HL-60 (cell line): Measurements from ENCODE around the gene SYTL3.

Experiments
- DNase-seq, 2 experiments: peaks; one replicate each; pipeline ENCODE4 v3.0.0-alpha.2; 2010 to 2020; ENCODE audit warnings: low read depth in 1 of 2, low spot score in 1 of 2
- H3K27ac ChIP-seq: fragments of 250-450 bp; sonication (Bioruptor Pico); replicated peaks from 2 replicates; pipeline ENCODE4 v1.5.1; 2020; ENCODE audit warnings: mild to moderate bottlenecking, moderate library complexity
- H3K27me3 ChIP-seq: fragments of 250-450 bp; sonication (Bioruptor Pico); 2 replicates; pipeline ENCODE4 v1.5.1; 2021; ENCODE audit warnings: mild to moderate bottlenecking, moderate library complexity; ENCODE audit not compliant: insufficient read depth, poor library complexity, severe bottlenecking
- H3K4me3 ChIP-seq: replicated peaks from 2 replicates; pipeline ENCODE4 v1.5.1; 2011; ENCODE audit warnings: mild to moderate bottlenecking, control low read depth, low read length; ENCODE audit not compliant: insufficient read depth
- GABPA ChIP-seq: IDR thresholded peaks from 2 replicates; pipeline ENCODE4 v1.6.1; 2012; ENCODE audit warnings: low read depth
- POLR2AphosphoS5 ChIP-seq: IDR thresholded peaks from 2 replicates; pipeline ENCODE4 v1.6.1; 2012; ENCODE audit warnings: low read depth
- SPI1 ChIP-seq: IDR thresholded peaks from 2 replicates; pipeline ENCODE4 v1.6.1; 2012; ENCODE audit warnings: low read depth, mild to moderate bottlenecking, borderline replicate concordance
- TF ChIP-seq, protein P1 (sequence below): IDR thresholded peaks from 2 replicates; pipeline ENCODE4 v1.6.1; 2012; ENCODE audit warnings: low read depth; ENCODE audit not compliant: insufficient replicate concordance
- TF ChIP-seq, protein P2 (sequence below): IDR thresholded peaks from one replicate; pipeline ENCODE4 v1.5.1; 2011; ENCODE audit warnings: low read length, control low read depth, inconsistent platforms; ENCODE audit not compliant: insufficient read depth

SYTL3 gene

DNA sequence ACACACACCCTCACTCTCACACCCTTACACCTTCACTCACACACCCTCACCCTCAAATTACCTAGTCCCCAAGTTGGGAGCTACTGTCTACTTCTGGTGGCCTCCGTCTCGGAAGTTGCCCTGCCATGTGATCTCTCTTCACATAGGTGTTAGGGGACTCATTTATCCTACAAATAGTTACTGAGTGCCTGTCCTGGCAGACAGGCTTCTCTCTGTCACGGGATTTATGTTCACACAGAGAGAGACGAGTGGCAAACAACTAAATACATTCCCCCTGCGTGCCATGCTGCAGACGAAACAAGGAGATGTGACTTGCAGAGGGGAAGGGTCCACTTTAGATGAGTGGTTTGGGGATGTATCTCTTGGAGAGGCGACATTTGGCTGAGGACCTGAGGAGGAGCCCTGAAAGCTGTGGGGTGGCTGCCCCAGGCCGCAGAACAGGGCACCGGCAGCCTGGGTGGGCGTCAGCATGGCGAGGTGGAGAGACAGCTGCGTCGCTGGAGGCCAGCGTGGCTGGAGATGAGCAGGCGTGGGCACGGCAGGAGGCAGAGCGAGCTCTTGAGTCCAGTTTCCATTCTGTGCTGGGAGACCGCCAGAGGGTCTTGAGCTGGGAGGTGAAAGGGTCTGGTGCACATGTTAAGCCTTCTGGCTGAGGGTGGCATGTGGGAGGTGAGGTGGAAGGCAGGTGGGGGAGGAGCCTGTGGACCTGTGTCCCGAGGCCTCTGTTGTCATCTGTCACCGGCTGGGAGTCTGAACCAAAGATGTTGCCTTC is 22.5 kb upstream of the SYTL3 start:
- no peaks in the 10 kb centered on the region for H3K27me3 ChIP-seq
- no peak for DNase-seq
- H3K4me3 ChIP-seq: no peak overlapping the region
- H3K27ac ChIP-seq: no peak overlapping the region
- no peak for TF ChIP-seq GABPA
- TF ChIP-seq, protein P1, sequence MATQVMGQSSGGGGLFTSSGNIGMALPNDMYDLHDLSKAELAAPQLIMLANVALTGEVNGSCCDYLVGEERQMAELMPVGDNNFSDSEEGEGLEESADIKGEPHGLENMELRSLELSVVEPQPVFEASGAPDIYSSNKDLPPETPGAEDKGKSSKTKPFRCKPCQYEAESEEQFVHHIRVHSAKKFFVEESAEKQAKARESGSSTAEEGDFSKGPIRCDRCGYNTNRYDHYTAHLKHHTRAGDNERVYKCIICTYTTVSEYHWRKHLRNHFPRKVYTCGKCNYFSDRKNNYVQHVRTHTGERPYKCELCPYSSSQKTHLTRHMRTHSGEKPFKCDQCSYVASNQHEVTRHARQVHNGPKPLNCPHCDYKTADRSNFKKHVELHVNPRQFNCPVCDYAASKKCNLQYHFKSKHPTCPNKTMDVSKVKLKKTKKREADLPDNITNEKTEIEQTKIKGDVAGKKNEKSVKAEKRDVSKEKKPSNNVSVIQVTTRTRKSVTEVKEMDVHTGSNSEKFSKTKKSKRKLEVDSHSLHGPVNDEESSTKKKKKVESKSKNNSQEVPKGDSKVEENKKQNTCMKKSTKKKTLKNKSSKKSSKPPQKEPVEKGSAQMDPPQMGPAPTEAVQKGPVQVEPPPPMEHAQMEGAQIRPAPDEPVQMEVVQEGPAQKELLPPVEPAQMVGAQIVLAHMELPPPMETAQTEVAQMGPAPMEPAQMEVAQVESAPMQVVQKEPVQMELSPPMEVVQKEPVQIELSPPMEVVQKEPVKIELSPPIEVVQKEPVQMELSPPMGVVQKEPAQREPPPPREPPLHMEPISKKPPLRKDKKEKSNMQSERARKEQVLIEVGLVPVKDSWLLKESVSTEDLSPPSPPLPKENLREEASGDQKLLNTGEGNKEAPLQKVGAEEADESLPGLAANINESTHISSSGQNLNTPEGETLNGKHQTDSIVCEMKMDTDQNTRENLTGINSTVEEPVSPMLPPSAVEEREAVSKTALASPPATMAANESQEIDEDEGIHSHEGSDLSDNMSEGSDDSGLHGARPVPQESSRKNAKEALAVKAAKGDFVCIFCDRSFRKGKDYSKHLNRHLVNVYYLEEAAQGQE: no peak
- TF ChIP-seq, protein P2, sequence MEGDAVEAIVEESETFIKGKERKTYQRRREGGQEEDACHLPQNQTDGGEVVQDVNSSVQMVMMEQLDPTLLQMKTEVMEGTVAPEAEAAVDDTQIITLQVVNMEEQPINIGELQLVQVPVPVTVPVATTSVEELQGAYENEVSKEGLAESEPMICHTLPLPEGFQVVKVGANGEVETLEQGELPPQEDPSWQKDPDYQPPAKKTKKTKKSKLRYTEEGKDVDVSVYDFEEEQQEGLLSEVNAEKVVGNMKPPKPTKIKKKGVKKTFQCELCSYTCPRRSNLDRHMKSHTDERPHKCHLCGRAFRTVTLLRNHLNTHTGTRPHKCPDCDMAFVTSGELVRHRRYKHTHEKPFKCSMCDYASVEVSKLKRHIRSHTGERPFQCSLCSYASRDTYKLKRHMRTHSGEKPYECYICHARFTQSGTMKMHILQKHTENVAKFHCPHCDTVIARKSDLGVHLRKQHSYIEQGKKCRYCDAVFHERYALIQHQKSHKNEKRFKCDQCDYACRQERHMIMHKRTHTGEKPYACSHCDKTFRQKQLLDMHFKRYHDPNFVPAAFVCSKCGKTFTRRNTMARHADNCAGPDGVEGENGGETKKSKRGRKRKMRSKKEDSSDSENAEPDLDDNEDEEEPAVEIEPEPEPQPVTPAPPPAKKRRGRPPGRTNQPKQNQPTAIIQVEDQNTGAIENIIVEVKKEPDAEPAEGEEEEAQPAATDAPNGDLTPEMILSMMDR: no peak
- no peak for TF ChIP-seq SPI1
- TF ChIP-seq POLR2AphosphoS5: no peak

DNA sequence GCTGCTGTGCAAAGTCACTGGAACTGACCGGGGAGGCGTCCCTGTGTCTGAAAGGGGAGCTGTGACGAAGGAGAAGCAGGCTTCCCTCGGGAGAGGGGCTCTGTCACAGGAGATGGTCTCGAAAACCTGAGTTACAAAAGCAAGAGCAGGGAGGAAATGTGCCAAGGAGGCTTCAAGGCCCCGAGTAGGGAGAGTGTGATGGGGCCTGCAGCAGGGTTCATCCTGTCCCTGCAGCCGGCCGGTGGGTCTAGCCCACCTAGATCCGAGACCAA is 22.0 kb upstream of the SYTL3 start:
- H3K4me3 ChIP-seq: no peak overlapping the region
- no peak overlapping the region for H3K27ac ChIP-seq
- no peaks in the 10 kb centered on the region for H3K27me3 ChIP-seq
- DNase-seq: no peak
- TF ChIP-seq, protein P1: no peak
- TF ChIP-seq POLR2AphosphoS5: no peak
- TF ChIP-seq, protein P2: no peak
- no peak for TF ChIP-seq SPI1
- TF ChIP-seq GABPA: no peak

DNA sequence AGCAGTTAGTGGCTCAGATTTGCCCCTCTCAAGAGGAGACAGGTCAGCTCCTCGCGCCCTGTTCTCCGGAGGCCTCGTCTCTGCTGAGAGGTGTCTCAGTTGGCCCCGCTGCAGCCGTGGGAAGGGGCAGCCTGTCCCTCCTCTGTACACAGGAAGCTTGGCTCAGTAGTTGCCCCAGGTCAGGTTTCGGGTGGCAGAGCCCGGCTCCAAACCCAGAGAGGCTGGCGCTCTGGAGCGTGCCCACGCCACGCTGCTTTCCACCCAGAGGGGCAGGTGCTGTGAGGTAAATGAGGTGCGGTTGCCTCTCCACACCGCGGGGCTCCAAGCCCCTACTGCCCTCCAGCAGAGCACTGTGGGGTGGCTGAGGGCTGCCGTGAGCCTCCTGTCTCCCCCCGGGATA is 21.3 kb upstream of the SYTL3 start:
- TF ChIP-seq GABPA: no peak
- no peak for DNase-seq
- Histone ChIP-seq H3K27me3 (no peaks in the 10 kb centered on the region), H3K27ac (no peak overlapping the region), H3K4me3 (no peak overlapping the region)

GRCh38 chr6:158629367-158630221 is 20.3 kb upstream of the SYTL3 start:
- no peak overlapping the region for H3K4me3 ChIP-seq
- DNase-seq: no peak
- H3K27ac ChIP-seq: no peak overlapping the region
- TF ChIP-seq, protein P2: no peak
- TF ChIP-seq, protein P1: no peak
- TF ChIP-seq GABPA: no peak
- TF ChIP-seq POLR2AphosphoS5: no peak
- no peak for TF ChIP-seq SPI1
- H3K27me3 ChIP-seq: no peaks in the 10 kb centered on the region
